ENCODE measurements around the gene MAML1.

MAML1 gene

DNA sequence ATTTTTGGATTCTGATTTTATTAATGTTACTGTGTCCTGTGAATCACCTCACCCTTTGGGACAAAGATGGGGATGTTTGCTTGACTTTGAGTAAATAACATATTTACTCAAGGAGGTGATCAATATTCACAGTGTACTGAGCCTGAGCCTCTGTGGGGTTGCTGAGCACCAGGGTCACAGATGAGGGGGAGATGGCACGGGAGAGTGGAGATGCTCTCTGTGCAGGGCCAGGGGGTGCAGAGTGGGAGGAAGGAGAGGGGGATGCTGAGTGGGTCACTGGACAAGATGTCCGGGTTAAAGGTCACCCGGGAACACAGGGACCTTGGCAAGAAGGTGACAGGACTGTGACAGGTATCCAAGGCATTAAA, 92.1 kb downstream of the MAML1 start:
- DNase-seq = no peak

DNA sequence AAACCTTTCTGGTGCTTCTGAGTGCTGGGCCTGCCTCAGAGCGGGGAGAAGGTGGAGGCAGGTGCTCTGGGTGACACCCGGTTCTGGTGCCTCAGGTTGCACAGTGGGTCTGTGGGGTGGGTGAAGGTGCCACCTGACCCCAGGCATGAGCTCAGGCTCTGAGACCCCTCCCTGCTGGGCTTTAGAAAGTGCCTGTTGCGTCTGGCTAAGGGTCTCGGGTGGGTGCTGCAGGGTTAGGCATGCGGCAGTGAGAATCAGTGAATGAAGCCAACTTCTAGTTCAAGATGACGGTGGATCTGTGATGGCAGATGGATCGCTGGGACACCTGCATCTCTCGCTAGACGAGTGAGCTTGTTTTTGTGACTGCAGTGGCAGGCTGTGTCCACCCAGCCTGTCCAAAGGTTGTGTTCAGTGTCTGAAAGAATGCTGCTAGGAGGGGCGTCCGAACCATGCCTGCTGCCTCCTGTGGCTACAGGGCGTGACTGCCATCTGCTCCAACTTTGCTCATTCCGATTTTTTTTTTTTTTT, 93.1 kb downstream of the MAML1 start:
- no peak for DNase-seq

Measured in stimulated activated CD4-positive, alpha-beta T cell treated with anti-CD3 and anti-CD28 coated beads, Interleukin-1b, Interleukin-23, amount 100 ng/mL, for 48 hours (primary cell).